Measurements from ENCODE around the gene STIL.
"Not testable (repeated sequence)": the region's sequence is repeated elsewhere in the genome, so short reads cannot be mapped to it uniquely, and the experiment has no call there.

DNA sequence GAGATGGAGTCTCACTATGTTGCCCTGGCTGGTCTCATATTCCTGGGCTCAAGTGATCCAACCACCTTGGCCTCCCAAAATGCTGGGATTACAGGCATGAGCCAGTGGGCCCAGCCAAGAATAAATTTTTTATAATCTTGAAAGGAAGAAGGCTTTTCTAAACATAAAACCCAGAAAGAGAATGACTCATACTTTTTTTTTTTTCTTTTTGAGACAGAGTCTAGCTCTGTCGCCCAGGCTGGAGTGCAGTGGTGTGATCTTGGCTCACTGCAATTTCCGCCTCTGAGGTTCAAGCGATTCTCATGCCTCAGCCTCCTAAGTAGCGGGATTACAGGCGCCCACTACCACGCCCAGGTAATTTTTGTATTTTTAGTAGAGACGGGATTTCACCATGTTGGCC lies 38.1 kb downstream of the STIL start:
- TF ChIP-seq, protein P1, sequence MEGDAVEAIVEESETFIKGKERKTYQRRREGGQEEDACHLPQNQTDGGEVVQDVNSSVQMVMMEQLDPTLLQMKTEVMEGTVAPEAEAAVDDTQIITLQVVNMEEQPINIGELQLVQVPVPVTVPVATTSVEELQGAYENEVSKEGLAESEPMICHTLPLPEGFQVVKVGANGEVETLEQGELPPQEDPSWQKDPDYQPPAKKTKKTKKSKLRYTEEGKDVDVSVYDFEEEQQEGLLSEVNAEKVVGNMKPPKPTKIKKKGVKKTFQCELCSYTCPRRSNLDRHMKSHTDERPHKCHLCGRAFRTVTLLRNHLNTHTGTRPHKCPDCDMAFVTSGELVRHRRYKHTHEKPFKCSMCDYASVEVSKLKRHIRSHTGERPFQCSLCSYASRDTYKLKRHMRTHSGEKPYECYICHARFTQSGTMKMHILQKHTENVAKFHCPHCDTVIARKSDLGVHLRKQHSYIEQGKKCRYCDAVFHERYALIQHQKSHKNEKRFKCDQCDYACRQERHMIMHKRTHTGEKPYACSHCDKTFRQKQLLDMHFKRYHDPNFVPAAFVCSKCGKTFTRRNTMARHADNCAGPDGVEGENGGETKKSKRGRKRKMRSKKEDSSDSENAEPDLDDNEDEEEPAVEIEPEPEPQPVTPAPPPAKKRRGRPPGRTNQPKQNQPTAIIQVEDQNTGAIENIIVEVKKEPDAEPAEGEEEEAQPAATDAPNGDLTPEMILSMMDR (IDR thresholded peaks at IDR 0.05): not testable (repeated sequence)
- not testable (repeated sequence) for TF ChIP-seq POLR2AphosphoS5 (IDR thresholded peaks at IDR 0.05); POLR2A (IDR thresholded peaks at IDR 0.05); EP300 (IDR thresholded peaks at IDR 0.05; ENCODE audit: low read depth)

Measured in transverse colon (tissue), 4 donors.